Measurements from ENCODE around the gene CASKIN1. TPM values are rescaled to one million over a fixed set of nuclear protein-coding genes. Genes with fewer than 3 reads are reported as not detected.
A peak's percentile ranks its signal among the peaks of the same experiment; 100 is the strongest.

CASKIN1 gene
- total and polyA plus RNA-seq, 10 of the 15 experiments (the other 5 are each of a cell fraction or from before 2014, with no cell fraction given): 0.03 to 0.33 (median 0.11) TPM; not detected in 5

DNA sequence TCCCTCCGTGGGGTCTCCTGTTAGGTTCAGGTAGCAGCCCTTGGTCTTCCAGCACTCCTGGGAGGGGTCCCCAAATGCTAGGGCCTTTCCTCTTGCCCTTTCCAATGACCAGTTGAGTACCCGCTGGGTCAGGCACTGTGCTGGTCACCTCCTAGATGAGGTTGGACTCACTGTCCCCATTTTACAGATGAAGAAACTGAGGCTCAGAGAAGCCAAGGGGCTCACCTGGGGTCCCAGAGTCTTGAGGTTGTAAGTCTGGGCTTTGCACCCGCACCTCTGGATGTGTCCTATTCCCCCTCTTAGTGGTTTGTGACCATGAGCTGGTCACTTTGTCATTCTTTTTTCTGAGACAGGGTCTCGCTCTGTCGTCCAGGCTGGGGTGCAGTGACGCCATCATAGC, 1.4 kb upstream of the CASKIN1 start:
- TF ChIP-seq CHD4 (IDR thresholded peaks at IDR 0.05) (no peak), RELB (IDR thresholded peaks at IDR 0.05; ENCODE audit: low read depth) (no peak), FOXM1 (IDR thresholded peaks at IDR 0.05; ENCODE audit: low read depth, low read length) (no peak), RBBP5 (conservative IDR thresholded peaks at IDR 0.05) (no peak)
- FAIRE-seq (no peak), DNase-seq (ENCODE audit: low read depth, low spot score) (no peak), ATAC-seq (no peak)
- in situ Hi-C loops (cut with MboI): no loop called here
- ChIA-PET CTCF (interaction anchor here (0.9 kb wide), 1 partner anchor 54 kb away, joined by 3 read pairs; no protein-coding TSS in a partner anchor), POLR2A (no interaction called here), RAD21 (ENCODE audit: unreplicated experiment) (no interaction called here), SMC1A (ENCODE audit: uncharacterized antibody, unreplicated experiment) (no interaction called here)
- no peaks in the 10 kb centered on the region; the same call in 1 of the 2 replicates for H3K4me1 ChIP-seq (ENCODE audit: control insufficient read depth, insufficient read depth, low read length)
- H4K20me1 ChIP-seq (ENCODE audit: control insufficient read depth, insufficient read depth): no peaks in the 10 kb centered on the region
- H3K27me3 ChIP-seq (replicated peaks in 1 of 2; ENCODE audit: control insufficient read depth in 2 of 2, insufficient read depth in 2 of 2, low read length in 1 of 2): peaks cover 12 to 15% of the 10 kb centered on the region in 2 experiments
- no peak overlapping the region for H2AFZ ChIP-seq (ENCODE audit: control insufficient read depth, low read depth, low read length)
- no peak overlapping the region for H3K9ac ChIP-seq (ENCODE audit: control insufficient read depth, insufficient read depth, low read length)
- WGBS (ENCODE audit: insufficient coverage, insufficient replicate concordance, low lambda C conversion rate, missing lambda C conversion rate): 66% methylated on average over 6 of the region's 6 CpGs
- no peak overlapping the region for H3K4me3 ChIP-seq
- no peaks in the 10 kb centered on the region for H3K9me3 ChIP-seq (replicated peaks; ENCODE audit: control insufficient read depth, insufficient read depth, low read length)
- H3K36me3 ChIP-seq (ENCODE audit: control insufficient read depth in 2 of 2, insufficient read depth in 2 of 2, low read length in 1 of 2): no peaks in the 10 kb centered on the region
- H3K79me2 ChIP-seq (ENCODE audit: control insufficient read depth, insufficient read depth, low read length): no peaks in the 10 kb centered on the region
- intact Hi-C loops (cut with micrococcal nuclease; ENCODE audit: unreplicated experiment): no loop called here
- no TSS peak for BruUV-seq (replicated peaks)
- H3K4me2 ChIP-seq (ENCODE audit: control insufficient read depth, insufficient read depth): no peak overlapping the region
- no peak overlapping the region for H3K27ac ChIP-seq (ENCODE audit: control insufficient read depth, insufficient read depth)

DNA sequence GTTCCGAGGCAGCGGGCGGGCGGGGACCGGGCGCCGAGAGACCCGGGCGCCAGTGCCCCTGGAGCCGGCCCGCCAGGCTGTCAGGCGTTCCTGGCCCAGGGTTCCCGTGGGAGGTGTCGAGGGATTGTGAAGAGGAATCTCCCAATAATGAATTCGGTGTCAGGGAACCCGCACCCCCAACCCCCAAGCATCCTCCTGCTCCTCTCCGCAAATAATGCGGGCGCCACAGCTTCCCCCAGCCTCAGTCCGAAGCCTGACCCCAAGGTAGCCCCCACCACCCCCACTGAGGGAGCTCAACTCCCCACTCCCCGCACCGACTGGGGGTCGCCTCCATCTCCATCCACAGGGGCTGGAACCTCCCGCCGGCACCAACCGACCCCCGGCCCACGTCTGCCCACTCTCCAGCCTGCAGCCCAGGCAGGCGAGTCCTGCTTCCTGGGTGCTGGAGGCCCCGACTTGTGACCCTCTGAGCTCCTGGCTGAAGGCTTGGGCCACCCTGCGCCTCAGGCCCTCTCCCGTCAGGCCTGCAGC, 641 bp upstream of the CASKIN1 start:
- no peaks in the 10 kb centered on the region for H4K20me1 ChIP-seq (ENCODE audit: control insufficient read depth, insufficient read depth)
- no peak overlapping the region for H3K4me3 ChIP-seq
- H3K27me3 ChIP-seq (replicated peaks in 1 of 2; ENCODE audit: control insufficient read depth in 2 of 2, insufficient read depth in 2 of 2, low read length in 1 of 2): peaks cover 12 to 15% of the 10 kb centered on the region in 2 experiments
- ChIA-PET CTCF (interaction anchor here (0.9 kb wide), 1 partner anchor 55 kb away, joined by 3 read pairs; no protein-coding TSS in a partner anchor), SMC1A (ENCODE audit: uncharacterized antibody, unreplicated experiment) (no interaction called here), RAD21 (ENCODE audit: unreplicated experiment) (no interaction called here), POLR2A (no interaction called here)
- no TSS peak for BruUV-seq (replicated peaks)
- TF ChIP-seq IKZF1 (conservative IDR thresholded peaks at IDR 0.05): no peak
- TF ChIP-seq RELB (IDR thresholded peaks at IDR 0.05; ENCODE audit: low read depth): no peak
- no peak for TF ChIP-seq RCOR1 (conservative IDR thresholded peaks at IDR 0.05; ENCODE audit: low read depth, low read length)
- TF ChIP-seq SUZ12 (IDR thresholded peaks at IDR 0.05; ENCODE audit: unreplicated experiment): peak; percentile 56
- no peak for TF ChIP-seq MTA3 (IDR thresholded peaks at IDR 0.05; ENCODE audit: borderline replicate concordance, low read length)
- intact Hi-C loops (cut with micrococcal nuclease; ENCODE audit: unreplicated experiment): no loop called here
- no peak overlapping the region for H2AFZ ChIP-seq (ENCODE audit: control insufficient read depth, low read depth, low read length)
- in situ Hi-C loops (cut with MboI): no loop called here
- H3K4me2 ChIP-seq (ENCODE audit: control insufficient read depth, insufficient read depth): no peak overlapping the region
- no peaks in the 10 kb centered on the region for H3K79me2 ChIP-seq (ENCODE audit: control insufficient read depth, insufficient read depth, low read length)
- WGBS (ENCODE audit: insufficient coverage, insufficient replicate concordance, low lambda C conversion rate, missing lambda C conversion rate): 26% methylated on average over 27 of the region's 32 CpGs
- no peaks in the 10 kb centered on the region for H3K36me3 ChIP-seq (ENCODE audit: control insufficient read depth in 2 of 2, insufficient read depth in 2 of 2, low read length in 1 of 2)
- FAIRE-seq: no peak
- ATAC-seq: no peak
- no peaks in the 10 kb centered on the region; the same call in 1 of the 2 replicates for H3K4me1 ChIP-seq (ENCODE audit: control insufficient read depth, insufficient read depth, low read length)
- H3K9ac ChIP-seq (ENCODE audit: control insufficient read depth, insufficient read depth, low read length): no peak overlapping the region
- H3K27ac ChIP-seq (ENCODE audit: control insufficient read depth, insufficient read depth): no peak overlapping the region
- H3K9me3 ChIP-seq (replicated peaks; ENCODE audit: control insufficient read depth, insufficient read depth, low read length): no peaks in the 10 kb centered on the region
- DNase-seq (ENCODE audit: low read depth, low spot score): no peak
